ENCODE data around the gene EIF1. TPM values are rescaled to one million over a fixed set of nuclear protein-coding genes. Genes with fewer than 3 reads are reported as not detected.
A peak's percentile ranks its signal among the peaks of the same experiment; 100 is the strongest.

EIF1 gene
- total and polyA plus RNA-seq, 12 donors: 105 to 1,189 (median 442) TPM

DNA sequence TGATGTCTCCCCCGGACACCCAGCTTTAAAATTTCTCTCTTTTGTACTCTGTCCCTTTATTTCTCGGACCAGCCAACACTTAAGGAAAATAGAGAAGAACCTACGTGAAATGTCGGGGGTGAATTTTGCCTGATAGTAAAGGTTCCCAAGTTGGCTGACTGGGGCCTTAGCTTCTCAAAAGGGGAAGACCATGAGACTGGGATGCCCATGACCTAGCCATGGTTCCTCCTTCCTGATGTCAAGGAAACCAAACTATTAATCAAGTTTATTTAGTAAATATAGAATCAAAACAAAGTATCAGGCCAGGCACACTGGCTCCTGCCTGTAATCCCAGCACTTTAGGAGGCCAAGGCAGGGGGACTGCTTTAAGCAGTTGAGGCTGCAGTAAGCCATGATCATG, 2.4 kb upstream of the EIF1 start:
- Histone ChIP-seq H3K9me3 (replicated peaks in 1 of 3) (no peaks in the 10 kb centered on the region), H3K4me3 (no peak overlapping the region), H3K27me3 (no peaks in the 10 kb centered on the region), H3K4me1 (replicated peaks in 1 of 2) (peaks cover 13 to 23% of the 10 kb centered on the region in 2 donors), H3K27ac (no peak overlapping the region), H3K36me3 (replicated peaks in 1 of 2) (peaks cover 0 to 19% of the 10 kb centered on the region in 2 donors)
- TF ChIP-seq CTCF (IDR thresholded peaks at IDR 0.05) (no peak), POLR2A (IDR thresholded peaks at IDR 0.05) (no peak)
- intact Hi-C loops (cut with DNase I): no loop called here
- 82 to 87% (median 83%) methylated on average over 4 of the region's 4 CpGs for WGBS, 4 donors
- DNase-seq: no peak

DNA sequence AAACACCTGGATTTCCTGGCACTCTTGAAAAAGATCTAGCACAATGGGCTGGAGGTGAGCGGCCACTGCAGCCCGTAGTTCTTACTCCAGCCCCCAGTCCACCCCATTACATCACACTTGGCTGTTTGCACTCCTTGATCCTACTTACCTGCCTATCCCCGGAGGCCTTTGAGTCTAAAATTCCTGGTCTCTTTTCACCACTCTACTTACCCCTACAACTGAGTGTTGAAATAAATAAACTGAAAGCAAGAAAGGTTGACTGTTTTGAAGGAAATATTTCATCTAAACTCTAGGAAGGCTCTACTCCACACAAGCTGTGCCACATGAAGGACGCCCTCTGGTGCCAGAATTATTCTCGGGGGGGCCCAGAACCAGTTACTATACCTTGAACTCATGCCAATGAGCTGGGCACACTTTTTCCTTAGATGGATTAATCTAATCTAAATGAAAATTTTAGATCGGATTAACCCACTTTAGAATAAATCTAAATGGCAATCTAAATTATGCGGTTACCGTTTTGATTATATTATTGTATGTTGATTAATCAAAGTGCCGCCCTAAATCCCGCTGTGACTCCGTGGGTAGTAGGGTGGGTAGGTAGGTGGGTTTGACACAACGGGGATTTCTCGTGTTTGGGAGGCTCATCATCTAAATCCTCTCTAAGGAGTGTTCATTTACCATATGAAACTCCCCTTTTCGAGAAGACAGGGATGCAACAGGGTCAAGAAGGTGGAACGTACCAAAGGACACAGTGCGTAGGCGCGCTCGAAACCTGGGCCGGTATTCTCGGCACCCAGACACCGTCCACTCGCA, 651 bp upstream of the EIF1 start:
- H3K36me3 ChIP-seq (replicated peaks in 1 of 2): peaks cover 0 to 37% of the 10 kb centered on the region in 2 donors
- H3K27me3 ChIP-seq: no peaks in the 10 kb centered on the region
- H3K27ac ChIP-seq: peak overlapping the region; percentile 71 to 100 (median 100)
- peak overlapping the region in 3 of 4 donors; percentile 10 to 56 (median 21) for H3K4me3 ChIP-seq
- intact Hi-C loops (cut with DNase I): no loop called here
- 3 to 6% (median 5%) methylated on average over 22 to 23 of the region's 23 CpGs for WGBS, 4 donors
- DNase-seq: peak; percentile 75 to 91 (median 81)
- H3K9me3 ChIP-seq (replicated peaks in 1 of 3): no peaks in the 10 kb centered on the region
- H3K4me1 ChIP-seq (replicated peaks in 1 of 2): peaks cover 13 to 34% of the 10 kb centered on the region in 2 donors
- TF ChIP-seq CTCF (IDR thresholded peaks at IDR 0.05) (peak in 2 of 6 experiments; percentile 17), POLR2A (IDR thresholded peaks at IDR 0.05) (peak in 1 of 2 donors; percentile 72)

- intact Hi-C loops (cut with DNase I): no loop called here
- no peak for TF ChIP-seq POLR2A (IDR thresholded peaks at IDR 0.05)
- peak; percentile 48 to 83 (median 66) for TF ChIP-seq CTCF (IDR thresholded peaks at IDR 0.05)
- Histone ChIP-seq H3K4me1 (replicated peaks in 1 of 2) (peaks cover 13 to 34% of the 10 kb centered on the region in 2 donors), H3K9me3 (replicated peaks in 1 of 3) (no peaks in the 10 kb centered on the region), H3K36me3 (replicated peaks in 1 of 2) (peaks cover 0 to 53% of the 10 kb centered on the region in 2 donors), H3K4me3 (peak overlapping the region; percentile 74 to 100 (median 94)), H3K27me3 (no peaks in the 10 kb centered on the region), H3K27ac (peak overlapping the region; percentile 100)
- DNase-seq: peak in 5 of 7 donors; percentile 51 to 75 (median 65)
- WGBS, 4 donors: 1 to 2% (median 2%) methylated on average over 11 to 27 of the region's 27 CpGs
These were observed 1.0 kb downstream of the EIF1 start for GRCh38 chr17:41689497-41690299.

GRCh38 chr17:41690497-41690896, 1.8 kb downstream of the EIF1 start:
- Histone ChIP-seq H3K4me1 (replicated peaks in 1 of 2) (peaks cover 13 to 34% of the 10 kb centered on the region in 2 donors), H3K27ac (peak overlapping the region in 4 of 5 donors; percentile 100), H3K9me3 (replicated peaks in 1 of 3) (no peaks in the 10 kb centered on the region), H3K36me3 (replicated peaks in 1 of 2) (peaks cover 0 to 58% of the 10 kb centered on the region in 2 donors), H3K27me3 (no peaks in the 10 kb centered on the region), H3K4me3 (peak overlapping the region in 1 of 4 donors; percentile 97)
- intact Hi-C loops (cut with DNase I): no loop called here
- DNase-seq: no peak
- TF ChIP-seq CTCF (IDR thresholded peaks at IDR 0.05) (no peak), POLR2A (IDR thresholded peaks at IDR 0.05) (no peak)
- 59 to 70% (median 59%) methylated on average over 2 of the region's 2 CpGs for WGBS, 4 donors
